Bronchial smooth muscle cell (primary cell): ENCODE data around the gene RBM48. TPM values are rescaled to one million over a fixed set of nuclear protein-coding genes. Genes with fewer than 3 reads are reported as not detected.

ENCODE experiments used
- total RNA-seq: library from RNA; depleted of rRNA; stranded (reverse); fragments of >200 nt; gene quantifications from 2 replicates; pipeline ENCODE4 v1.2.1, GENCODE V29; 2014

RBM48 gene
- 10.2 and 11.7 TPM in 2 replicates for total RNA-seq

DNA sequence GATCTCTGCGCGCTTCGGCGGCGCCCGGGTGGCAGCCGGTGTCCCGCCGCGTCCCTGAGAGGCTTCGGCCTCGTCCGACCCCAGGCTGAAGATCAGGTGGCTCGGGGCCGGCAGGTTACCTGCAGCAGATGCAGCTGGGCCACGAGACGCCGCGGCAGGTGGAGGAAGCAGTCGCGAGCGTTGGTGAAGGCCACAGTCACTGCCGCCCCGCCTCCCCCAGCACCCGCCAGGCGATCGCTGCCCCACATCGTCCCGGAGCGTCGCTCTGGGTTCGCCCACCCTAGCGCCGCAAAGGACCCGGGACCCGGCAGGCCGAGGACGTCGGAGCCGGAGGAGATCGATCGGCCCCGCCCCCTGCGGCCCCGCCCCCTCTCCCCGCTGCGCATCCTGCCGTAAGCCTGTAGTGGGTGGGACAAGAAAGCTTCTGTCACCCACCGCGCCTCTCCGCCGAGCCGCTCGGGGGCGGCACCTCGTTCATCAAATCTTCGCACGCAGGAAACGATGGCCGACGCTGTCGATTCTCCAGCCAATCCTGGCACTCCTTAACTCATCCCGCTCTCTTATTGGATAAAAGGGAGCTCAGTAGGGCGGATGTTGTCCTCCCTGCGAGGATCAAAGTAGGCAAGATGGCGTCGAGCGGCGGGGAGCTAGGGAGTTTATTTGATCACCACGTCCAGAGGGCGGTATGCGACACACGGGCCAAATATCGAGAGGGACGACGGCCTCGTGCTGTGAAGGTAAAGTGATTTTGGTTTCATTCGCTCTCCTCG, at the start of gene RBM48, which contains the start of gene PEX1:
TSS of gene RBM48 (plus strand) at position 608 of the 770 bp plus-strand sequence. CDS start at position 627, 19 bp downstream.
TSS of gene PEX1 (minus strand) at position 333 of the 770 bp plus-strand sequence. CDS start at position 248, 85 bp downstream.

Other genes starting within 250 kb of the RBM48 start
- gene GATAD1, start 81.3 kb upstream of the RBM48 start, total RNA-seq: 13.7 and 23.0 TPM in 2 replicates
- gene ERVW-1, start 50.8 kb upstream of the RBM48 start, total RNA-seq: not detected in 2 replicates
- gene PEX1, start 275 bp upstream of the RBM48 start, total RNA-seq: 11.9 and 14.7 TPM in 2 replicates
- 5.9 and 13.7 TPM in 2 replicates for gene FAM133B, start 61.6 kb downstream of the RBM48 start, total RNA-seq